Activated naive CD8-positive, alpha-beta T cell treated with anti-CD3 and anti-CD28 coated beads, Interleukin-2, amount 50 U/mL, for 24 hours (primary cell): ENCODE measurements around the gene ACER3.

ENCODE experiments used
- ATAC-seq: fragments of 150-1000 bp; cut with Tn5 transposase; one replicate; pipeline ENCODE4 v1.10.0; 2021
- DNase-seq: peaks from one replicate; pipeline ENCODE4 v3.0.0; 2021
- H3K27ac Mint-ChIP-seq: one replicate; pipeline ENCODE4 v1.8.0; 2021; ENCODE audit warnings: mild to moderate bottlenecking, mixed read lengths
- H3K27me3 Mint-ChIP-seq: one replicate; pipeline ENCODE4 v1.8.0; 2021; ENCODE audit warnings: mixed read lengths
- H3K36me3 Mint-ChIP-seq: one replicate; pipeline ENCODE4 v1.8.0; 2021; ENCODE audit warnings: low read depth, mixed read lengths
- H3K4me1 Mint-ChIP-seq: one replicate; pipeline ENCODE4 v1.8.0; 2021; ENCODE audit warnings: mixed read lengths
- H3K4me3 Mint-ChIP-seq: one replicate; pipeline ENCODE4 v1.8.0; 2021; ENCODE audit warnings: mild to moderate bottlenecking, moderate library complexity, mixed read lengths
- H3K9me3 Mint-ChIP-seq: one replicate; pipeline ENCODE4 v1.8.0; 2021; ENCODE audit warnings: mixed read lengths

ACER3 gene

GRCh38 chr11:76910620-76911414, 50.1 kb downstream of the ACER3 start:
- H3K4me1 Mint-ChIP-seq: no peaks in the 10 kb centered on the region

DNA sequence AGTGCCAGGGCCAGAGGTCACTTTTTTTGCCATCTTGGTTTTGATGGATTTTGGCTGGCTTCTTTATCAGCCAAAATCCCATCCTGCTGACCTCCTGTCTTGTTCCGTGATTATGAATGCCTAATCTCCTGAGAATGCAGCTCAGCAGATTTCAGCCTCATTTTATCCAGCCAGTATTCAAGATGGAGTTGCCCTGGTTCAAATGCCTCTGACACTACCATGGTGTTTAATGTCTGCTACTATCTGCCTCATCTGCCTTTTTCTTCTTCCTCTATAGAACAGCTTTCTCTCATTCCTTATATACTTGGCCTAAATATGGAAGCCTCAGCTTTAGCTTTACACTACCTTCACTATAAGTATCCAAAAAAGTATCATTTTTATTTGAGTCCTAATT, 50.7 kb downstream of the ACER3 start:
- no peak for DNase-seq
- no peak for ATAC-seq
- no peaks in the 10 kb centered on the region for H3K27me3 Mint-ChIP-seq
- H3K4me3 Mint-ChIP-seq: no peak overlapping the region
- peaks cover 2% of the 10 kb centered on the region for H3K36me3 Mint-ChIP-seq
- no peaks in the 10 kb centered on the region for H3K4me1 Mint-ChIP-seq
- no peak overlapping the region for H3K27ac Mint-ChIP-seq
- no peaks in the 10 kb centered on the region for H3K9me3 Mint-ChIP-seq

More at GRCh38 chr11:76910620-76911414, 50.1 kb downstream of the ACER3 start:
- DNase-seq (no peak), ATAC-seq (no peak)
- H3K27ac Mint-ChIP-seq: no peak overlapping the region
- no peaks in the 10 kb centered on the region for H3K9me3 Mint-ChIP-seq
- H3K27me3 Mint-ChIP-seq: no peaks in the 10 kb centered on the region
- peaks cover 4% of the 10 kb centered on the region for H3K36me3 Mint-ChIP-seq
- no peak overlapping the region for H3K4me3 Mint-ChIP-seq

DNA sequence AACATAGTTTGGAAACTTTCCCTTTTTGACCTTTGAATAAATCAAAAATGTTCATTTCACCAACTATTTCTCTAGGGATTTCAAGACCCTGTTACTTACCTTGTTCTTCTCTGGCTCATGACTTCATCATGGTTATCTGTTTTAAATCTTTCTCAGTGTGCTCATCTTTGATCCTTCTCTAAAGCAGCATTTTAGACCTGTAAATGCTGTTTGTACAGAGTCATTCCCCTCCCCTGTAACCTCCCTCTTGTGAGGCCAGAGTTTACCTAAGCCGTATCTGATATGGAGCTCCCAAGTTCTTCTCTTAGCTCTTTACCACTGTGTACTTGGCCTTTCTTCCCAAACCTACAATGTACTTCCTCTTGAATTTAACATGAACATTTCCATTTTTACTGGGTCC, 56.0 kb downstream of the ACER3 start:
- peaks cover 6% of the 10 kb centered on the region for H3K4me1 Mint-ChIP-seq
- no peak overlapping the region for H3K4me3 Mint-ChIP-seq
- H3K27ac Mint-ChIP-seq: no peak overlapping the region
- H3K27me3 Mint-ChIP-seq: no peaks in the 10 kb centered on the region
- H3K36me3 Mint-ChIP-seq: no peaks in the 10 kb centered on the region
- no peak for DNase-seq
- H3K9me3 Mint-ChIP-seq: no peaks in the 10 kb centered on the region
- no peak for ATAC-seq

- H3K4me3 Mint-ChIP-seq: no peak overlapping the region
- no peak for DNase-seq
- H3K9me3 Mint-ChIP-seq: no peaks in the 10 kb centered on the region
- peaks cover 6% of the 10 kb centered on the region for H3K4me1 Mint-ChIP-seq
- no peaks in the 10 kb centered on the region for H3K27me3 Mint-ChIP-seq
- H3K36me3 Mint-ChIP-seq: no peaks in the 10 kb centered on the region
- no peak overlapping the region for H3K27ac Mint-ChIP-seq
- ATAC-seq: no peak
Observed at GRCh38 chr11:76918941-76919386, 58.2 kb downstream of the ACER3 start.

DNA sequence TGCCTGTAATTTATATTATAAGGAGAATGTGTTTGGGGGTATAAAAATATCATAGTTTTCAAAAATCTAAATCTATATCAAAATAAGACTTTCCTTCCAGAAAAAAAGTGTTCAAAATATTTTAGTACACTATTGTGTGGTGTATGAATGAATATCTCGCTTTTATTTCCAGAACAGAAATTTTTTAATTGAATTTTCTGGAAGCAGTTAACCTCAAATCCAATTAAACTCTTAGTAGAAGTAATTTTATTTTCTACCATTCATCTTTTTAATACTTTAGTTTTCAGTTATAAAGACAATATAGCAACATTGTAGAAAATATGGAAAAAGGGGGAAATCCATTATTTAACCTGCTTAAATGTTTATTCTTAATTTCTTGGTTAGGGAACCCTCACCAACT, 58.7 kb downstream of the ACER3 start:
- DNase-seq: no peak
- Mint-ChIP-seq H3K4me3 (no peak overlapping the region), H3K4me1 (peaks cover 6% of the 10 kb centered on the region), H3K27me3 (no peaks in the 10 kb centered on the region), H3K27ac (no peak overlapping the region), H3K36me3 (no peaks in the 10 kb centered on the region), H3K9me3 (no peaks in the 10 kb centered on the region)
- no peak for ATAC-seq

DNA sequence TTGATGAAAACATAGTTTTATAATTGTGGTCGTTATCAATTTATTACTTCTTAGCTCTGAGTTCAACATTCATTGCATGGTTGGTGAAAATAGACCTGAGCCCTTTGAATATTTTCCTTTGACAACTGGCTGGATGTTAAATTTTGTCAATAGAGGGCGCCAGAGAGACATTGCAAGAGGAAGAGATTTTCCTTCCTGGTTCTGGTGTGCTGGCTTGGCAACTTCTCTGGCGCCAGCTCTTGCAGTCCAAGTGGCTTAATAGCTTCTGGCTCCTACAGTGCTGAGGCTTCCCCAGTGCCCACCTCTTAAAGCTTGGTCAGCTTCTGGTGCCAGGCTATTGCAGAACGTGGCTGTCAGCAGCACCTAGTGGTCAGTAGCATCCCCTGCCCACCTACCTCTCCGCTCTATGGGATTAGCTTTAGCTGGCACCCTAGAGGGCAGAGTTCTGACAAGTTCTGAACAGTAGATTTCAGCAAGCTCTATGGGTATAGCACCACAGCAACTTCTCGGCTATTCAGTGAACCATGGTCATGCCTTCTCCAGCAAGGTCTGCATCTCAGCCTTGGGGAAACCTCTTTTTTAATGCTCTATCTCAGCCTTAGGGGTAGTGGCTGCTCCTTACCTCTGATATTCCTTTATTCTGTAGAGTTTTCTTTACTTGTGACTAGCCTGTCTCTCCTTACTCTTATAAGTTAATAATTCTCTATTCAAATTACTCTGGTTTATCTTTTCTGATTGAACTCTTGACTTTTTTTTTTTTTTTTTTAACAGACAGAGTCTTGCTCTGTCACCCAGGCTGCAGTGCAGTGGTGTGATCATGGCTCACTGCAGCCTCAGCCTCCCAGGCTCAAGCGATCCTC, 59.4 kb downstream of the ACER3 start:
- Mint-ChIP-seq H3K4me1 (peaks cover 6% of the 10 kb centered on the region), H3K9me3 (no peaks in the 10 kb centered on the region), H3K4me3 (peak overlapping the region; percentile 10), H3K27me3 (no peaks in the 10 kb centered on the region), H3K36me3 (no peaks in the 10 kb centered on the region), H3K27ac (no peak overlapping the region)
- DNase-seq: peak; percentile 60
- peak; percentile 73 for ATAC-seq

DNA sequence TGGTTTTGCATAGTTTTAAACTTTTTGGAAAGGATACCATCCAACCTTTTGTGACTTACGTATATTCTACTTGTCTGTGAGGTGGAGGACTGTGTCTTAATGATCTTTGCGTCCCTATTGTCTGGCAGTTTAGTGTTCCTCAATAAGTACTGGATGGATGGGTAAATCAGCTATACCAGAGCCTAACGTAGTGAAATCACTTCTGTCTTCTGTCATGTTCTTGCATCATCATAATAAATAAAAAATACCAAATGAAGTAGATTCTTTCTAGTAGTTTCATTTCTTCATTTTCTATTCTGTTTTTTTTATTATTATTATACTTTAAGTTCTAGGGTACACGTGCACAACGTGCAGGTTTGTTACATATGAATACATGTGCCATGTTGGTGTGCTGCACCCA, 66.4 kb downstream of the ACER3 start:
- H3K27me3 Mint-ChIP-seq: no peaks in the 10 kb centered on the region
- H3K9me3 Mint-ChIP-seq: no peaks in the 10 kb centered on the region
- peaks cover 12% of the 10 kb centered on the region for H3K36me3 Mint-ChIP-seq
- no peaks in the 10 kb centered on the region for H3K4me1 Mint-ChIP-seq
- H3K4me3 Mint-ChIP-seq: no peak overlapping the region
- DNase-seq (no peak), ATAC-seq (no peak)
- no peak overlapping the region for H3K27ac Mint-ChIP-seq

GRCh38 chr11:76935042-76935441, 74.3 kb downstream of the ACER3 start:
- Mint-ChIP-seq H3K9me3 (peaks cover 9% of the 10 kb centered on the region), H3K27ac (no peak overlapping the region), H3K4me1 (no peaks in the 10 kb centered on the region), H3K4me3 (no peak overlapping the region), H3K27me3 (no peaks in the 10 kb centered on the region), H3K36me3 (peaks cover 19% of the 10 kb centered on the region)
- DNase-seq (no peak), ATAC-seq (no peak)

DNA sequence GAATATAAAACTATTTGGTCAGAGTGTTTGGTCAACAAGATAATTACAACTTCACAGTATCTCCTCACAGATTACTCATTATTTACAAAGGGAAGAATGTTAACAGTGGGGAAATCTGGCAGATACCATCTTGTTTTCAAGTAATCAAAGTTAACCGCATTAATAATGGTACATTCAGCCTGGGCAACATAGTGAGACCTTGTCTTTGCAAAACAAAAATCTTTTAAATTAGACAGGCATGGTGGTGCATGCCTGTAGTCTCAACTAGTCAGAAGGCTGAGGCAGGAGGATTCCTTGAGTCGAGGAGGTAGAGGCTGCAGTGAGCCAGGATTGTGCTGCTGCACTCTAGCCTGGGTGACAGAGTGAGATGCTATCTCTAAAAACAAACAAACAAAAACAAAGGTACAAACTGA, 78.5 kb downstream of the ACER3 start:
- Mint-ChIP-seq H3K4me3 (no peak overlapping the region), H3K9me3 (peaks cover 25% of the 10 kb centered on the region), H3K4me1 (no peaks in the 10 kb centered on the region), H3K36me3 (peaks cover 19% of the 10 kb centered on the region), H3K27ac (no peak overlapping the region), H3K27me3 (no peaks in the 10 kb centered on the region)
- DNase-seq: no peak
- no peak for ATAC-seq

- Mint-ChIP-seq H3K4me3 (no peak overlapping the region), H3K36me3 (peaks cover 20% of the 10 kb centered on the region), H3K9me3 (peaks cover 26% of the 10 kb centered on the region), H3K4me1 (no peaks in the 10 kb centered on the region), H3K27me3 (no peaks in the 10 kb centered on the region), H3K27ac (no peak overlapping the region)
- ATAC-seq (no peak), DNase-seq (no peak)
Observed at GRCh38 chr11:76944225-76944624, 83.5 kb downstream of the ACER3 start.

- Mint-ChIP-seq H3K27me3 (no peaks in the 10 kb centered on the region), H3K36me3 (peaks cover 20% of the 10 kb centered on the region), H3K4me1 (no peaks in the 10 kb centered on the region), H3K9me3 (peaks cover 26% of the 10 kb centered on the region), H3K27ac (no peak overlapping the region), H3K4me3 (no peak overlapping the region)
- ATAC-seq (no peak), DNase-seq (no peak)
Observed at GRCh38 chr11:76946223-76946622, 85.5 kb downstream of the ACER3 start.

GRCh38 chr11:76947190-76947589, 86.5 kb downstream of the ACER3 start:
- peaks cover 20% of the 10 kb centered on the region for H3K36me3 Mint-ChIP-seq
- H3K4me3 Mint-ChIP-seq: no peak overlapping the region
- DNase-seq (no peak), ATAC-seq (no peak)
- H3K9me3 Mint-ChIP-seq: peaks cover 26% of the 10 kb centered on the region
- no peak overlapping the region for H3K27ac Mint-ChIP-seq
- no peaks in the 10 kb centered on the region for H3K27me3 Mint-ChIP-seq
- H3K4me1 Mint-ChIP-seq: no peaks in the 10 kb centered on the region

DNA sequence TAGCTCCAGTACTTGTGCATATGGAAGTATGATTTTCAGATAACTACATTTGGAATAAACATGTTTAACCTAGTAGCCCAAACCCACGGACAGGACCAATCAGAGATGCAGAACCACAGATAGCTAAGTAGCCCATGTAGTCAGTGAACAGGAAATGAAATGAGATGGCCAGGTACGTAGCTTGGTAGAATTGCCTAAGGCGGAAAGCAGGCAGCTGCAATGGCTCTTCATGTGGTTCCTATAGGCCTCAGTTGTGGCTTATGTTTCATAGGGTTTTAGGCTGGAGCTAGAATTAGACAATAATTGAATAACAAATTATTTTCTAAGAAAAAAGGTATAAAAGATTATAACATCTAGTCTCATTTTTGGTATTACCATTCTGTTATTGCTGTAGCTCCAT, 87.1 kb downstream of the ACER3 start:
- Mint-ChIP-seq H3K4me3 (no peak overlapping the region), H3K9me3 (peaks cover 25% of the 10 kb centered on the region), H3K36me3 (peaks cover 19% of the 10 kb centered on the region), H3K27me3 (no peaks in the 10 kb centered on the region), H3K4me1 (no peaks in the 10 kb centered on the region), H3K27ac (no peak overlapping the region)
- ATAC-seq (no peak), DNase-seq (no peak)

DNA sequence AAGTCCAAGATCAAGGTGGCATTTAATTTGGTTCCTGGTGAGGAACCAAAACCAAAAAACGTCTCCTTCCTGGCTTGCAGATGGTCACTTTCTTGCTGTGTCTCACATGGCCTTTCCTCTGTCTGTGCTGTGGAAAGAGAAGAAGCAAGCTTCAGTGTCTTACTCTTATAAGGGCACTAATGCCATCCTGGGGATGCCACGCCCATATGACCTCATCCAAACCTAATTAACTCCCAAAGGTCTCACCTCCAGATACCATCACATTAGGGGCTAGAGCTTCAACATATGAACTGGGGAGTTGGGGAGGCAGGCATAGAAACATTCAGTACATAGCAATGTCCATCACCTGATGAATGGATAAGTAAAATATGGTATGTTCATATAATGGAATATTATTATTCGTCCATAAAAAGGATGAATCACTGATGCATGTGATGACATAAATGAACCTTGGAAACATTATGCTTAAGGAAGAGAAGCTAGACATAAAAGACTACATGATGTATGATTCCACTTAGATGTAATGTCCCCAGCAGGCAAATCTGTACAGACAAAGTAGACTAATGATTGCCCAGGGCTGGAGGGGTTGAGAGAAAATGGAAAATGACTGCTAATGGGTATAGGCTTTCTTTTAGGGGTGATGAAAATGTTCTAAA, 94.9 kb downstream of the ACER3 start:
- Mint-ChIP-seq H3K27me3 (no peaks in the 10 kb centered on the region), H3K4me1 (no peaks in the 10 kb centered on the region), H3K27ac (no peak overlapping the region), H3K4me3 (no peak overlapping the region), H3K36me3 (peaks cover 10% of the 10 kb centered on the region), H3K9me3 (no peaks in the 10 kb centered on the region)
- no peak for ATAC-seq
- DNase-seq: no peak
